Stimulated activated CD8-positive, alpha-beta memory T cell treated with anti-CD3 and anti-CD28 coated beads, Interleukin-15, amount 100 ng/mL, for 48 hours (primary cell): ENCODE measurements around the gene LIPK.
A peak's percentile ranks its signal among the peaks of the same experiment; 100 is the strongest.
"Not testable (repeated sequence)": the region's sequence is repeated elsewhere in the genome, so short reads cannot be mapped to it uniquely, and the experiment has no call there.

ENCODE experiments used
- DNase-seq, 2 donors: peaks; one replicate each; pipeline ENCODE4 v3.0.0-alpha.2; 2020; ENCODE audit warnings: low read depth in 2 of 2

LIPK gene, protein sequence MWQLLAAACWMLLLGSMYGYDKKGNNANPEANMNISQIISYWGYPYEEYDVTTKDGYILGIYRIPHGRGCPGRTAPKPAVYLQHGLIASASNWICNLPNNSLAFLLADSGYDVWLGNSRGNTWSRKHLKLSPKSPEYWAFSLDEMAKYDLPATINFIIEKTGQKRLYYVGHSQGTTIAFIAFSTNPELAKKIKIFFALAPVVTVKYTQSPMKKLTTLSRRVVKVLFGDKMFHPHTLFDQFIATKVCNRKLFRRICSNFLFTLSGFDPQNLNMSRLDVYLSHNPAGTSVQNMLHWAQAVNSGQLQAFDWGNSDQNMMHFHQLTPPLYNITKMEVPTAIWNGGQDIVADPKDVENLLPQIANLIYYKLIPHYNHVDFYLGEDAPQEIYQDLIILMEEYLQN

DNA sequence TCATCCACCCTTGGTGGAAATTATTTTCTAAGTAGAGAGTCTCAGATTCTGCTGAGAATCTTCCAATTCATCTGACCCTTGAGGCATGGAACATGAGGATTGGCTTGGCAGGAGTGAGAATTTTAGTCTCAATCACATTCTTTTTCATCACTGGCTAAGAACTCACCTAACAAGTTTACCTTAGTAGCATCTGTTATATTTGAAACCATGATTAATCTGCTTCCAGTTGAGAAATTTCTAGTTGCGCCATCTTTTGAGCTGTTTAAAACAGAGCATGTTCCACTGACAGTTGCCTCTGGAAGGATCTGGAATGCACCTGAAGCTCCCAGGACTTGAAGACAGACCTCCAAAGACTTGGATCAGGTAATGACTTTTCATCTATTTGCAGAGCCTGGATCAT lies at the start of gene LIPK:
LIPK (plus strand) TSS at position 292 of the 400 bp plus-strand sequence. CDS start 18,295 bp downstream, outside the sequence.
- no peak for DNase-seq

GRCh38 chr10:88657901-88658300 lies 48.1 kb upstream of the LIPK start:
- no peak for DNase-seq

DNA sequence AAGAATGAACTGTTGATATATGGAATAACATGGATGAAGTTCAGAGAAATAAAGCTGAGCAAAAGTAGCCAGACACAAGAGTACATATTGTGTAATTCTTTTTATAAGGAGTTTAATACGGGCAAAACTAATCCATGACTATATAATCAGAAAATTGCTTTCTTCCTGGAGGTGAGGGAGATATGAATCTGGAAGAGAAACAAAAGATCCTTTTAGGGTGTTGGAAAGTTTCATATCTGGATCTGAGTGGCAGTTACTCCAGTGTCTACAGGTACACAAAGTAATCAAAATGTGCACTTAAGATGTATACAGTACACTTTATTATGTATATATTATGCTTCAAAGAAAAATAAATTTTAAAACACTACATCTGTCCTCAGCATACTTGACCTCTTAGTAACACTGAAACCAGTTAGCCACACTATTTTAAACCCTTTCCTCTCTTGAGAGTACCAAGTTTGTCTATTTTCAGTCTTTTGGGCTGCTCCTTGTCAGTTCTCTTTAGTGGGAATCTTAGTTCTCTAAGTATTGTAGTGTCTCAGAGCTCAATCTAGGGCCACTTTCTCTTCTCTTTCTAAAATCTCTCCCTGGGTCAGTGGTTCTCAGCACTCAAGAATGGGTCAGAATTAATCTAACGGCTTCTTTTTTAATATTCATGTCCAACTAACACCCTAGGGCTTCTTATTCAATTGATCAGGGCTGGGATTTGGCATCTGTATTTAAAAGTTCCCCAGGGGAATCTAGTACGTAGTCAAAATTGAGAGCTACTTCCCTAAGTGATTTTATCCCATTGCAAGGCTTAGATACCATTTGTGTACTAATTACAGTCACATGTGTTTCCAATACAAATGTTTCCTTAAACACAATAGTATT lies 46.1 kb upstream of the LIPK start:
- DNase-seq = no peak

DNA sequence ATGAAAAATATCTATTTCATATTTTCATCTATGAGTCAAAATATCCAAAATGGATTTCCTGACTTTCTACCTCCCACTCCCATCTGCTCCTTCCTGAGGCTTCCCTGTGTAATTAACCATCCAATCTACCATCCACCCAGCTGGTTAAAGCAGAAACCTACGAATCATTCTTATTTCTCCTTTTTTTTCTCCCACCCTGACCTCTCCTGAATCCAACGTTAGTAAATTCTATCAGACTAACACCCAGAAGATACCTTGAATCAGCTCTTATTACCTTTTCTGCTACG lies 45.5 kb upstream of the LIPK start:
- no peak for DNase-seq

DNA sequence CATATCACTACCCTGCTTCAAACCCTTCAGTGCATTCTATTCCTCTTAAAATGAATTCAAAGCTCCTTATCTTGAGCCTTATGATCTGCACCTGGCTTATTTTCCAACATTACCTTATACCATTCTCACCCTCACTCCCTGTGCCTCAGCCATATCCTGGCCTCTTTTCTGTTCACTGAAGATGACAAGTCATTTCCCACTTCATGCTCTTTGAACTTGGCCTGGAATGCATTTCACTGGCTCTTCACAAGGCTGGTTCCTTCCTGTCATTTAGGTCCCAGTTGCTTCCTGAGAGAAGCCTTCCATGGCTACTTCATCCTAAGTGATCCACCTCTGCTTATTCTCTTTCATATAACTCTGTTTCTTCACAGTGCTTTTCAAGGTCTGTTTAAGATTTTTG lies 45.0 kb upstream of the LIPK start:
- DNase-seq = no peak

GRCh38 chr10:88661577-88661976 lies 44.5 kb upstream of the LIPK start:
- DNase-seq = no peak

DNA sequence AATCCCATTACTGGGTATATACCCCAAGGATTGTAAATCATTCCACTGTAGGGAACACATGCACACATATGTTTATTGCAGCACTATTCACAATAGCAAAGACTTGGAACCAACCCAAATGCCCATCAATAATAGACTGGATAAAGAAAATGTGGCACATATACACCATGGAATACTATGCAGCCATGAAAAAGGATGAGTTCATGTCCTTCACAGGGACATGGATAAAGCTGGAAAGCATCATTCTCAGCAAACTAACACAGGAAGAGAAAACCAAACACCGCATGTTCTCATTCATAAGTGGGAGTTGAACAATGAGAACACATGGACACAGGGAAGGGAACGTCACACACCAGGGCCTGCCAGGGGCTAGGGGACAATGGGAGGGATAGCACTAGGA lies 42.9 kb upstream of the LIPK start:
- DNase-seq = not testable (repeated sequence)

DNA sequence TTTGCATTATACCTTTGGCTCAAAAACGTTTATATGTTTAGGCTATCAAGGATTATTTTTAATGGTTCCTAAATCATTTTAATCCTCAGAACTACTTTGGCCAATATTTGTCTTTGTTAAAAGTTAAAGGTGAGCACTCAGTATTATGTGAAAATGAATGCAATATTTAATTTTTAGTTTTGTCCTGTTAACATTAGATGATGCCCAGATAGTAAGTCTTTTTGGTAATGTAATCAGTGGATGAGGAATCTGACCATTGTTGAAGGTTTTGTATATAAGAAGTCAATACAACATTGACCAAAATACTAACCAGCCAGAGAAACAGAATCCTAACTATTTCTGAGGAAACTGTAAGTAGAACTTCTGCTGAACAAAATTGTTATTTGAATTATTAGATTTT lies 41.9 kb upstream of the LIPK start, which contains the start of gene LIPF:
LIPF (plus strand) TSS at position 301 of the 400 bp plus-strand sequence. CDS start 2,856 bp downstream, outside the sequence.
- no peak for DNase-seq

DNA sequence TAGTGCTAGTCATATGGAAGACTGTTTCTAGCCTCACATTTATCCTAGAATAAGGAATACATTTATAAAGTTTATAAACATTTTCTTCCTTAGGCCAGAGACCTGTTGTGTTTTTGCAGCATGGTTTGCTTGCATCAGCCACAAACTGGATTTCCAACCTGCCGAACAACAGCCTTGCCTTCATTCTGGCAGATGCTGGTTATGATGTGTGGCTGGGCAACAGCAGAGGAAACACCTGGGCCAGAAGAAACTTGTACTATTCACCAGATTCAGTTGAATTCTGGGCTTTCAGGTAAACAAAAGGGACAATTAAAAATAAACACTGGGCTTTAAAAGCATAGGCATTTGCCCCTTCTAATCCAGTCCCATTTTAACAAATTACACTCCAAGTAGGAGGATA lies 37.6 kb upstream of the LIPK start:
- DNase-seq = no peak

- peak; percentile 3 to 14 for DNase-seq
Measured at GRCh38 chr10:88670497-88670896, 35.6 kb upstream of the LIPK start.

DNA sequence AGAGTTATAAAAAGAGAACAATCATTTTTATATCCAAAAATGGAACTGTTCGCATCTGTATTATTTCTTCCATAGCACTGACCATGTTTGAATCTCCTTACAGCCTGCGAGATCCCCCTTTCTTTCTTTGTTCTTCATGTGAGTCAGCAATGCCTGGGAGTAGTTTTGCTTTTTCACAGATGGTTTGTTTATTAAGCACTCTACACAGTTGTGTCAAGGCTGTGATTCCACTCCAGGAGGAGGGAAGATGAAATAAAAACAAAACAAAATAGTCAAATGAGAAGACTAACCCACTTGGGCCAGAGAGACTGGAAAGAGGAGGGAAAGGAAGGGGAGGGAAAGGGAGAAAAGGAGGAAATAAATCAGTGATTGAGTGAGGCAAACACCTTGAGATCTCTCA lies 34.0 kb upstream of the LIPK start:
- DNase-seq = no peak

DNA sequence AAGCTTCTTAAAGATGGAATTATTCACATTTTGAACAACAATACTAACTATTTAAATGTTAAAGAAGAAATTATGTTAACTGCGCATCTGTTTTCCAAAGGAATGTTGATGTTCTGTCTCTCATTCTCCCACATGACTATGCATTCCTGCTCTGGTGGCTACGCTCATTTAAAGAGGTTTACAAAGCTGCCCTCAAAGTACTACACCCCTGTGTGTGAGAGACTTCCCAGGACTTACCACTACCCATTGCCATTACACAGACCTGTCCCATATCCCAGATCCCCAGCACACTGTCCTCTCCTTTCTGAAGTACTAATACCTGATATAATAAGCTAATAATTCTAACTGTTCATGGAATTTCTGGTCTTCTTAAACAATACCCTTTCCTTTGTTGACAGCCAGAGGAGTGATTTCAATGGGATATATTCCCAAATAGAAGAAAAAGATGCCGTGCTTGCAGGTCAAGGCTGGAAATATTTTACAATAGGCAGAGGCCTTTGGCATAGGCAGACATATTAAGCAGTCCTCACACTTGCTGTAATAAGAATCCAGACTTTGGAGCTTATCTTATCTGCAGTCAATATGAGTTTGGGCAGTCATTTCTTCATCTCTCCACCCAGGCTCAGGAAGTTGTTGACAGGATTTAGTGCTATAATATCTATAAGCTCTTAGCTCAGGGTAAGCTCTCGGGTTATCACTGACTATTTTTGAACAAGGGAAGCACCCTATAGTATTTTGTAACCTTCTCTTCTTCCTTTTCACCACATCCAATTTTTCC lies 29.6 kb upstream of the LIPK start:
- no peak for DNase-seq

DNA sequence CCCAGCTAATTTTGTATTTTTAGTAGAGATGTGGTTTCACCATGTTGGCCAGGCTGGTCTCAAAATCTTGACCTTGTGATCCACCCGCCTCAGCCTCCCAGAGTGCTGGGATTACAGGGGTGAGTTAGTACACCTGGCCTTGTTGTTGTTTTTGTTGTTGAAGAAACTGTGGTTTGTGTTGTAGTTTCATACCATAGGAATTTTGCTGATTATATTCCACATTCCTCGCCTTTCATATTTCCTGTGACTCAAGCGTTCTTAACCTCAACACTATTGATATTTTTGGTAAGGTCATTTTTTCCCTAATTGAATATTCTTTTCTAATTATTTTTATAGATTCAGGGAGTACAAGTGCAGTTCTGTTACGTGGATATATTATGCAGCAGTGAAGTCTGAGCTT lies 25.1 kb upstream of the LIPK start:
- no peak for DNase-seq

GRCh38 chr10:88682491-88682890 lies 23.6 kb upstream of the LIPK start:
- DNase-seq = no peak

DNA sequence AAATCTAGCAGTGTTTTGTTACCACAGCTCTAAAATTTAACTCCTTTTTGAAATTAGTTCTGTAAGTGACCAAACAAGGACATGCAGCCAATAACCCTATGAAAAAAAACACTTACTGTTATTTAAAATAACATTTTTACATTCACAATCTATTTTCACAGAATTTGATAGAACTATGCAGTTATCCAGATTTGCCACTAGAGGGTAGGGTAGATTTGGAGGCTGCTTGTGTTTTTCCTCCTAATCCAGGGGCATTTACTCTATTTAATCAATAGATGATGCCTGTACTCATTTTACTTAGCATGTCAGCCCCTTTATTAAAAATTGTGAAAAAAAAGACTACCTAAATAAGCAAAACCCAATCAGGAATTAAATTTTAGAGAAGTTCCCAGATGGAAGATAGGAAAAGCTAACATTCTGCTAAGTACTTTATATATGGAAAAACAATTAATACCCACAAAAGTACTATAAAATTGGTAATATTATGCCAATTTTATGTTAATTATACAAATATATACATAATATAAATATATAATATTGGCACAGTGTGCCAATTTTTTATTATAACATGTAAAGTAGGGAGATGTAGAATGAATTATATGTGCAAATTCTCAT lies 18.1 kb upstream of the LIPK start:
- no peak for DNase-seq

DNA sequence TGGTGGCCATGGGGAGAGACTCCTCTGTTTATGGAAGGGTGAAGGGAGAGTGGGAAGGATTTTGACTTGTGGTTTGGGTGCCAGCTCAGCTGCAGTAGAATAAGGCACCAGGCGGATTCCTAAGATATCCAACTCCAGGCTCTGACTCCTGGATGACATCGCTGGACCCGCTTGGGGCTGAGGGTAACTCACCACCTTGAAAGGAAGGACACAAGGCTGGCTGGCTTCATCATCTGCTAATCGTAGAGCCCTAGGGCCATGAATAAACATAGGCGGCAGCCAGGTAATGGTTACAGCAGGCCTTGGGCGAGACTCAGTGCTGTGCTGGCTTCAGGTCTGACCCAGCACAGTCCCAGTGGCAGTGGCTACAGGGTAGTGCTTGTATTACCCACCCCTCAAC lies 16.7 kb upstream of the LIPK start:
- DNase-seq = no peak

DNA sequence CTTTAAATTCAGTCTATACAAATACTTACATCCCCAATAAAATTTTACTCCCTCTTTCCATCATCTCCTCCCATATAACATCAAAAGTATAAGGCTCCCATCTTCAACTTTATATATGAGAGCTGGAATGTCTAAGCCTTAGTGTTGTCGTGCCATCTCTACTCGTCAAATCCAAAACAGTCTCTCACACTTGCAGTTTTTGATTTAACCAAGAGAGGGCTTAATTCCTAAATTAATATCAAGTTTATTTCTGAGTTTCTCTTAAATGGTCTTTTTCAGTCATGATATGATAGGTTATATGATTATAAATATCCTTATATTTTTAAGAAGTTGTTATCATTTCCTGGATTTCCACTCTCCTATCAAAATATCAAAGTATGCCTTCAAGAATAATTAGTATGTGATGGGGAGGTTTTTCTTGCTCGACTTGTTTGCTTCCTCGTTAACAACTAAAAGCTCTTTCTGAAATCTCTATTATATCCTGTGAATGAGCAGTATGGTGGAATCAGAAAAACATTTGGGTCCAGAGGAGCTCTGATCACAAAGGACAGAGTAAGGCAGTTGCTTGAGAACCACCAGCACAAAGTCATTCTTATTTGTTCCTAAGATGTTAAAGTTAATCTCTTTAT lies 12.5 kb upstream of the LIPK start:
- no peak for DNase-seq

- DNase-seq = no peak
Measured at GRCh38 chr10:88702848-88703597, 3.0 kb upstream of the LIPK start.

GRCh38 chr10:88707429-88708155 lies 1.5 kb downstream of the LIPK start:
- no peak for DNase-seq

- not testable (repeated sequence) for DNase-seq
Measured at GRCh38 chr10:88709361-88709760, 3.3 kb downstream of the LIPK start.
